NCI-H524 treated with DMSO at 0.1 percent for 48 hours (cell line): ENCODE measurements around the gene LENEP.
A peak's percentile ranks its signal among the peaks of the same experiment; 100 is the strongest.

Experiments
- DNase-seq: peaks from one replicate; lab custom pipeline; 2025; lab: John Stamatoyannopoulos, UW

Gene LENEP

GRCh38 chr1:155011437-155012025, 18.1 kb downstream of the LENEP start:
- DNase-seq: no peak

GRCh38 chr1:155012026-155012546, 18.7 kb downstream of the LENEP start:
- peak; percentile 91 for DNase-seq

GRCh38 chr1:155012776-155013602, 19.6 kb downstream of the LENEP start:
- no peak for DNase-seq

- no peak for DNase-seq
Observed at GRCh38 chr1:155013632-155014031, 20.2 kb downstream of the LENEP start.

GRCh38 chr1:155014709-155015508, 21.5 kb downstream of the LENEP start:
- no peak for DNase-seq

- no peak for DNase-seq
Observed at GRCh38 chr1:155015527-155016230, 22.3 kb downstream of the LENEP start.

- DNase-seq: no peak
Observed at GRCh38 chr1:155016231-155016831, 22.9 kb downstream of the LENEP start.

- peak; percentile 40 for DNase-seq
Observed at GRCh38 chr1:155017041-155017945, 23.9 kb downstream of the LENEP start.

- no peak for DNase-seq
Observed at GRCh38 chr1:155017946-155018316, 24.5 kb downstream of the LENEP start.

- DNase-seq: no peak
Observed at GRCh38 chr1:155018617-155019348, 25.4 kb downstream of the LENEP start.

GRCh38 chr1:155019377-155020245, 26.2 kb downstream of the LENEP start:
- DNase-seq: no peak

- no peak for DNase-seq
Observed at GRCh38 chr1:155022136-155022926, 28.9 kb downstream of the LENEP start.

- no peak for DNase-seq
Observed at GRCh38 chr1:155022927-155023236, 29.5 kb downstream of the LENEP start.

- DNase-seq: no peak
Observed at GRCh38 chr1:155023627-155024026, 30.2 kb downstream of the LENEP start.

- no peak for DNase-seq
Observed at GRCh38 chr1:155024315-155024714, 30.9 kb downstream of the LENEP start.

- DNase-seq: no peak
Observed at GRCh38 chr1:155026154-155026553, 32.8 kb downstream of the LENEP start.

- no peak for DNase-seq
Observed at GRCh38 chr1:155026588-155026987, 33.2 kb downstream of the LENEP start.
